Hepatocyte (in vitro differentiated cells): Measurements from ENCODE around the gene TTL.

ENCODE experiments used
- CTCF ChIP-seq: fragments of 200-600 bp; sonication (generic); IDR thresholded peaks from 2 replicates; pipeline ENCODE4 v1.5.1; 2016; ENCODE audit warnings: antibody characterized with exemption, mild to moderate bottlenecking; ENCODE audit not compliant: poor library complexity
- EZH2phosphoT487 ChIP-seq: fragments of 200-600 bp; sonication (generic); IDR thresholded peaks from one replicate; pipeline ENCODE4 v1.6.1; 2018; ENCODE audit warnings: antibody characterized with exemption, mild to moderate bottlenecking, low read depth, moderate library complexity; ENCODE audit not compliant: unreplicated experiment, severe bottlenecking

- no peak for TF ChIP-seq CTCF
- TF ChIP-seq EZH2phosphoT487 = no peak
These were observed 98.1 kb downstream of the TTL start for GRCh38 chr2:112580084-112580483.
